ENCODE measurements around the gene C14orf132.

The C14orf132 gene

GRCh38 chr14:96100161-96101064 lies 61.3 kb downstream of the C14orf132 start:
- TF ChIP-seq CTCF (IDR thresholded peaks at IDR 0.05; ENCODE audit: low read depth, low read length, missing control alignments): peak; percentile 91
- DNase-seq (ENCODE audit: low read depth): peak; percentile 41
- in situ Hi-C loops (cut with HindIII; ENCODE audit: low sequenced_read_pairs): no loop called here
- no peak overlapping the region for H3K4me3 ChIP-seq (ENCODE audit: low read depth, low read length)

- no peak for TF ChIP-seq CTCF (IDR thresholded peaks at IDR 0.05; ENCODE audit: low read depth, low read length, missing control alignments)
- DNase-seq (ENCODE audit: low read depth): no peak
- in situ Hi-C loops (cut with HindIII; ENCODE audit: low sequenced_read_pairs): no loop called here
- H3K4me3 ChIP-seq (ENCODE audit: low read depth, low read length): no peak overlapping the region
Observed at GRCh38 chr14:96102081-96102856, 63.1 kb downstream of the C14orf132 start.

- no peak for DNase-seq (ENCODE audit: low read depth)
- in situ Hi-C loops (cut with HindIII; ENCODE audit: low sequenced_read_pairs): no loop called here
- no peak for TF ChIP-seq CTCF (IDR thresholded peaks at IDR 0.05; ENCODE audit: low read depth, low read length, missing control alignments)
- H3K4me3 ChIP-seq (ENCODE audit: low read depth, low read length): no peak overlapping the region
Observed at GRCh38 chr14:96103075-96103474, 63.9 kb downstream of the C14orf132 start.

- DNase-seq (ENCODE audit: low read depth): no peak
- no peak overlapping the region for H3K4me3 ChIP-seq (ENCODE audit: low read depth, low read length)
- in situ Hi-C loops (cut with HindIII; ENCODE audit: low sequenced_read_pairs): no loop called here
- no peak for TF ChIP-seq CTCF (IDR thresholded peaks at IDR 0.05; ENCODE audit: low read depth, low read length, missing control alignments)
Observed at GRCh38 chr14:96103560-96104460, 64.6 kb downstream of the C14orf132 start.

GRCh38 chr14:96104469-96105057 lies 65.4 kb downstream of the C14orf132 start:
- peak; percentile 51 for DNase-seq (ENCODE audit: low read depth)
- H3K4me3 ChIP-seq (ENCODE audit: low read depth, low read length): no peak overlapping the region

More at GRCh38 chr14:96104469-96105057, 65.4 kb downstream of the C14orf132 start:
- no peak for TF ChIP-seq CTCF (IDR thresholded peaks at IDR 0.05; ENCODE audit: low read depth, low read length, missing control alignments)
- in situ Hi-C loops (cut with HindIII; ENCODE audit: low sequenced_read_pairs): no loop called here

All from astrocyte of the cerebellum (primary cell).